LHCN-M2 (cell line): Measurements from ENCODE around the gene MCC. TPM values are rescaled to one million over a fixed set of nuclear protein-coding genes. Genes with fewer than 3 reads are reported as not detected.
A peak's percentile ranks its signal among the peaks of the same experiment; 100 is the strongest.

ENCODE experiments used
- DNase-seq: peaks from one replicate; pipeline ENCODE4 v3.0.0-alpha.2; 2012; ENCODE audit warnings: low read depth
- total RNA-seq: library from RNA; depleted of rRNA; stranded (reverse); fragments of >200 nt; gene quantifications from 2 replicates; pipeline ENCODE4 v1.2.3, GENCODE V29; 2014

The MCC gene
- total RNA-seq, 1 experiment from 2014 or later, result 10.7 TPM

GRCh38 chr5:113036826-113037225 is 451.4 kb downstream of the MCC start:
- no peak for DNase-seq

DNA sequence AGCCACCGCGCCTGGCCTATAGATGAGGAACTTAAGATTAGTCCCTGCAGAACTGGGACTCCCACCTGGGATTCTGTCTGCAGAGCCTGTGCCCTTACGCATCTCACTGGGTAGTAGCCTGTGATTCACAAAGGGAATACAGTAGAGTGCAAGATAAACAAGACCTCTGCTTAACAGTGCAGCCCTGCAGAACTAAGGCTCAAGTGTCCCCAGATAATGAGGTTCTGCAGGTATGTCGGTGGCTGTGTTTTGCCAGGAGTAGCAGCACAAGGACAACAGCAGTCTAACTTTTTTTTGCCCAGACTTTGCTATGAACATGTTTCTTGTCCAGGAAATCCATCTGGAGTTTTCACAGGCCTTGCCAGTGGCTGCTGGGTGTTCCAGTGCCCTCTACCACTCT is 451.9 kb downstream of the MCC start:
- DNase-seq, result no peak

DNA sequence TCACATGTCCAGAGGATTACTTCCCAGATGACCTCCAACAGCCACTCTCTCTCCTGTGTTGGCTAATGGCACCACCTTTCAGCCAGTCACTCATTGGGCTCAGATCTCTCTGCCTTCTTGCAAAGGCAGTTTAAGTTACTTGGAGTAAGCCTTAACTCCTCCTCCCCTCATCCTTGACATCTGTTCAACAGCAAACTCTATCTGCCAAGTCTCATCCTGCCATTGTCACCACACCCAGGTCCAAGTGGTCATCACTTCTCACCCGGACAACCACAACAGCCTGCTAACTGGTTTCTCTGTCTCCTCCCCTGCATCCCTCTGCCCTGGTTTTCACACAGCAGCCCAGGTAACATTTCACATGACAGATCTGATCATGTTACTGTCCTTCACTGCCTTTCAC is 453.2 kb downstream of the MCC start:
- peak; percentile 47 for DNase-seq

- peak; percentile 91 for DNase-seq
These were observed 454.0 kb downstream of the MCC start for GRCh38 chr5:113034182-113034773.

DNA sequence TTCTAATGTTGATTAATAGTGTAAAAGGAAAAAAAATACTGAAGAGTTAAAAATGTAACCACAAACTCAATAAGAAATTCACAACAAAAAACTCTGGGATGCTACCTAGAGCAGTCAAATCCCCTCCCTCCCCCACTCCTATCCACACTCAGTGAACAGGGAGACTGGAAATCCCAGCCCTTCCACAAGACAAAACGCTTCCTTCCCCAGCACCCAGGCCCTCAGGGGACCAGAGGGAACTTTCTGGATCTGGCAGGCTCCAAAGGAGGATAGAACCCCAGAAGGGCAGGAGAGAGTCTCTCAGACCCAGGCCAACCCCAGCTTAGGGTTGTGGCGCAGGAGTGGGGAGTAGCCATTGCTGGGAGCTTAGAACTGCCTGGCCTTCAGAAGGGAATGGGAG is 456.7 kb downstream of the MCC start:
- no peak for DNase-seq

DNA sequence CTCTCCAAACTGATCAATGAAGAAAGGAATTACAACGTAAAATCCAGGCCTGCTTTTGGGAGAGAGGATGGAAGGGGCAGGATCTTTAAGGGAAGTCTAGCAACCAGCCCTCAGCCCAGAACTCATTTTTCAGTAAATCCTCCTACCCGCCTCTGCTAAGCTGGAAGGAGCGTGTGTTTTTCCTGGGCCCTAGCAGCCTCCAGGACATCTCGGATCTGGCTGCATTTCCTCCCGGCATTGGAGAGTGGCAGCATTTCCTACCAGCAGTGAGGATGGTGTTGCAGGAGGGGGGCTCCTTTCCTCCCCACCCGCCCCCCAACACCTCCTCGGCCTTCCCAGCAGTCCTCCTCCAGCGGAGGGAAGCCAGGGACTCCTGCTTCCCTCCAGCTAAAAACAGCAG is 457.1 kb downstream of the MCC start:
- no peak for DNase-seq

DNA sequence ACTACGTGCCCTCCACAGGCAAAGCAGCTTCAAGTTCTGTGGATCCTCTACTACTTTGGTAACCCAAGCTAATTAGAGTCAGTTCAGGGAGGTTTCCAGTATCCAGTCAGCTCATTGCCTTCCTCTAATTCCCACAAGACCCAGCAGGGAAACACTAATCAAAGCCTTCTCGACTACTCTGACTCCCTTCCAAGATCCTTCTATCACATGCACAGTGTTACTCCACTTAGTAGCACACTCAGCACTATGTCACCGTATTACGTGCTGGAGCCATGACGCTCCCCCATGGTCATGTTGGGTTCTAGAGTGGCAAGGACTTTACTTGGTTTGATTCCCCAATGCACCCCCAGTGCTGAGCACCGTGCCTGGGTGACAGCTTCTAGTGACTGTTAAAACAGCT is 458.6 kb downstream of the MCC start:
- peak; percentile 29 for DNase-seq

- no peak for DNase-seq
These were observed 460.8 kb downstream of the MCC start for GRCh38 chr5:113027431-113027830.

GRCh38 chr5:113027015-113027414 is 461.2 kb downstream of the MCC start:
- no peak for DNase-seq

GRCh38 chr5:113026211-113026610 is 462.0 kb downstream of the MCC start:
- DNase-seq, result no peak

DNA sequence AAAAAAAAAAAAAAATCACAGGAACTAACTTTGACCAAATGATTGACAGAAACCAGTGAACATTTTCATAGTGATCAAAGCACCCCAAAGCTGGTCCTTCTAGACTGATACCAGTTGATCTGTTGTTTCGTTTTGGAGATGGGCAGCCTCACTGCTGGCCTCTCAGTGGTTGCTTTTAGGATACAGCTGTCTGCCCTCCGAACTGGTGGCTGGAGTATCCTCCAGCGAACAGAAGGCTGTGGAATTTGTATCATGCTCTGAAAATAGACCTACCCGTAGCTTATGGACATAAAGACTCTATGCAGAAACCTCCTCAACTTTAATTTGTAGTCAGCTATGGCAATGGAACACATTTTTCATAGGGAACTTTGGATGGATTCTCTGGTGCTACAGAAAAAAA is 462.7 kb downstream of the MCC start:
- DNase-seq, result no peak

- no peak for DNase-seq
These were observed 464.1 kb downstream of the MCC start for GRCh38 chr5:113024076-113024697.

DNA sequence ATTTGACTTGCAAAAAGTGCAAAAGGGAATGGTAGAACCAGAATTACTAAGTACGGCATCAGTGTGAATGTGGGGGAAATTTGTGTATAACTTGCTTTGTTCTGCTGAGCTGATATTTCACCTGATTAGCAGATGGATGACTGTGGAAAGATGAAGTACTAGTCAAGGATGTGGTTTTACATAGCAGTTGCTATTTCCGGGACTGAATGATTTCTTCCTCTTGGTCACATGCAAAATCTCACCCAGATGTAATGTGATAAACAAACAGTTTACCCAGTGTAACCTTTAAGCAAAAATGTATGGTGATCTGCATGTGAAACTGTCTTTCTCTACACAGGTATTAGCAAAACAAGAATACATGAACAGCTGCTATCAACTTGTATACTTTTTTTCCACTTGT is 465.6 kb downstream of the MCC start:
- peak; percentile 47 for DNase-seq

DNA sequence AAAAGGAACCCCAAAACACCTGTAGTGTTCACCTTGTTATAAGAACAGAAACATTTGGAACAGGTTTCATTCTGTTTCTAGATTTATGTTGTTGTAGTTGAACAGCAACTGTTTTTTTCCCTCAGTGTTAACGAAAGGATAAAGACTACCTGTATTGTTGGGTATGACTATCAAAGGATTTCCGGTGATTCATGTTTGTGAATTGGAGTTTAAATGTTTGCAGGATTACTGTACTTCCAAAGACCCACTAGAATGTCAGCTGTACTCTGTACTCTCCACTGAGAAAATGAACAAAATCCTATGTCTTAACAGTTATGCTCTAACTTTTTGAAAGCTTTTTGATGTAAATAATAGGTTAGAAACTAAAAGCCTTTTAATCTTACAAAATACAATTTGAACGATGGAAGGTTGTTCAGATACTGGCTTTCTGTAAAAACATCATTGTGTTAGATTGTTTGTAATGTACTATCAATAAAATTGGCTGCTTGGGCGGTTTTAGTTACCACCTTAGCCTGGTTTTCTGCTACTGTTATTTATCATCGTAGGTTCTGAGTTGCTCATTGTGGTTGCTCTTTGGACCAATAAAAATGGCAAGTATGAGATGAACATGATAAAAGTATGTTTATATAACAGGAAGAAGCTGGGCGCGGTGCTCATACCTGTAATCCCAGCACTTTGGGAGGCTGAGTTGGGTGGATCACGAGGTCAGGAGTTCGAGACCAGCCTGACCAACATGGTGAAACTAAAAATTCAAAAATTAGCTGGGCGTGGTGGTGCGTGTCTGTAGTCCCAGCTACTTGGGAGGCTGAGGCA is 467.6 kb downstream of the MCC start:
- peak; percentile 81 for DNase-seq

DNA sequence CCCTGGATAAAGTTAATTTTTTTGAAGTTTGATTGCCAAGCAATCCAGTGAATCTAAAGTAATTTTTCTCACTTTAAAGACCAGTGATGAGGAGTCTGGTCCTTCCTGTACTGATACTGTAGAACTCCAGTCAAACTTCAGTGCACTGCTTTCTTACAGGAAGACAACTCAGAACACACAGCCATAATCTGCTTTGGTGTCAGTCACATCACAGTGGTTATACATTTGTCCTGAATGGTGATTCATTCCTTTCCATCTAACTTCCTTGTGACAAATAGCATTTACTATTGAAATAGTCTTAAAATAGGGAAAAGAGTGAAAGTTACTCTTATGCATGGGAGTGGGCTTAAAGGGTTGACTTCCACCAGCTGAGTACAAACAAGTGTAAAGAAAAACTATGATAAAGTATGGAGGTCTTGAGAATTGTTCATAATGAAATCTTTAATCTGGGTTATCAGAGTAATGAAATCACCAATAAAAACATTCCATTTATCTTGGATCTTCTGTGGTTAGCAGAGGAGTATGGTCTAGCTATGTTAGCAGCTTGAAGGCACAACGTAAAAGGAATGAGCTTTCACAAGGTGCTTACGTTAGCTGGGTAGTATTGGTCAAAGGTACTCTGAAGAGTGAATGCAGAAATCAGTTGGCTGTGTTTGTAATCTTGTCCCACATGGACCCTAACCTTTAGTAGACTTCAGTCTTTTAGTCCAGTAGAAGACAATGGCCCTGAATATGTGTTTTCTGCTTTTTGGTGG is 470.2 kb downstream of the MCC start:
- no peak for DNase-seq

DNA sequence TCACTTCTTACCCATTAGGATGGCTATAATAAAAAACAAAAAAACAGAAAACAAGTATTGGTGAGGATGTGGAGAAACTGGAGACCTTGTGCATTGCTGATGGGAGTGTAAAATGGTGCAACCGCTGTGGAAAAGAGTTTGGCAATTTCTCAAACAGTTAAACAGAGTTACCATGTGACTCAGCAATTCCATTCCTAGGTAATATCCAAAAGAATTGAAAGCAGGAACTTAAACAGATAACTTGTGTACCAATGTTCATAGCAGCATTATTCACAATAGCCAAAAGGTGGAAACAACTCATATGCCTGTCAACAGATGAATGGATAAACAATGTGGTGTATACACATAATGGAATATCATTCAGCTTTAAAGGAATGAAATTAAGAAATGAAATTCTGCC is 482.8 kb downstream of the MCC start:
- no peak for DNase-seq

GRCh38 chr5:113003763-113004162 is 484.5 kb downstream of the MCC start:
- DNase-seq, result no peak

GRCh38 chr5:113002423-113002822 is 485.8 kb downstream of the MCC start:
- no peak for DNase-seq

DNA sequence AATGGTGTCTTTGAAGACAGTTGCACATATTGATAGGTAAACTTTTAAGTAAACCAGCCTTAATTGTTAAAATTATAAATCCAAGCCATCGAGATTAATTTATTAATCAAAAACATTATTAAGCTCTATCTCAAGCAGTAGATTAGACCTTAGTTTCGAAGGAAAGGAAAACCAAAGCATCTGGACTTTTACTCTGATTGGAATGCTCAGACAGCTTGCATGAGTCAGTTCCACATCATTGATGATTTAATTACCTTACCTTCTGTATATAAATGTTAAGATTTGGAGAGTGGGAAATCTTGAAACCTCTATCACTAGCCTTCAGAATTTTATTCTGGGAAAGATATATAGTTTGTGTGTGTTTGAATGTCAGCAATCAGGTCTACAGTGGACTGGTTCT is 487.8 kb downstream of the MCC start:
- DNase-seq, result no peak

- DNase-seq, result no peak
These were observed 490.0 kb downstream of the MCC start for GRCh38 chr5:112998296-112998695.

- no peak for DNase-seq
These were observed 491.4 kb downstream of the MCC start for GRCh38 chr5:112996830-112997374.
